OCI-LY3 (cell line): ENCODE data around the gene HMGN3.

Experiments
- H2AFZ ChIP-seq: fragments of 200-600, 300-600 bp; shearing (Covaris generic); 2 replicates; pipeline ENCODE4 v1.6.0; 2014; ENCODE audit warnings: antibody characterized with exemption, low read depth, low read length
- H3K27ac ChIP-seq: fragments of 200-600, 300-600 bp; sonication (generic); 2 replicates; pipeline ENCODE4 v1.5.1; 2014; ENCODE audit warnings: mild to moderate bottlenecking, low read length, moderate library complexity, mixed read lengths
- H3K27me3 ChIP-seq: fragments of 200-600, 300-600 bp; sonication (generic); 2 replicates; pipeline ENCODE4 v1.6.1; 2014; ENCODE audit warnings: low read depth, low read length, mixed read lengths
- H3K36me3 ChIP-seq: fragments of 200-600, 300-600 bp; sonication (generic); replicated peaks from 2 replicates; pipeline ENCODE3; 2014; ENCODE audit warnings: low read depth, low read length, mixed read lengths
- H3K4me1 ChIP-seq: fragments of 300-600, 200-600 bp; sonication (generic); 2 replicates; pipeline ENCODE4 v1.6.1; 2014; ENCODE audit warnings: low read length, mixed read lengths
- H3K4me2 ChIP-seq: fragments of 200-600, 300-600 bp; sonication (generic); 2 replicates; pipeline ENCODE4 v1.6.1; 2014; ENCODE audit warnings: low read length, mixed read lengths
- H3K4me3 ChIP-seq: fragments of 300-600, 200-600 bp; sonication (generic); 2 replicates; pipeline ENCODE4 v1.5.1; 2014; ENCODE audit warnings: antibody characterized with exemption, mild to moderate bottlenecking, low read length, moderate library complexity
- H3K79me2 ChIP-seq: fragments of 300-600, 200-600 bp; shearing (Covaris generic); 2 replicates; pipeline ENCODE4 v1.6.1; 2014; ENCODE audit warnings: mild to moderate bottlenecking, low read length, mixed read lengths
- H3K9ac ChIP-seq: fragments of 300-600, 200-600 bp; shearing (Covaris generic); 2 replicates; pipeline ENCODE4 v1.6.0; 2014; ENCODE audit warnings: mild to moderate bottlenecking, low read length, moderate library complexity
- H3K9me3 ChIP-seq: fragments of 200-600, 300-600 bp; shearing (Covaris generic); 2 replicates; pipeline ENCODE4 v1.6.1; 2014; ENCODE audit warnings: low read length, mixed read lengths; ENCODE audit not compliant: insufficient read depth
- H4K20me1 ChIP-seq: fragments of 200-600, 300-600 bp; sonication (generic); 2 replicates; pipeline ENCODE4 v1.6.1; 2016; ENCODE audit warnings: low read length, mixed read lengths; ENCODE audit not compliant: insufficient read depth
- EZH2phosphoT487 ChIP-seq: fragments of 200-600 bp; shearing (Covaris generic); IDR thresholded peaks from 2 replicates; pipeline ENCODE4 v1.6.1; 2018; ENCODE audit warnings: antibody characterized with exemption, mixed run types, low read depth
- TF ChIP-seq, protein P1 (sequence below): fragments of 200-600, 300-600 bp; sonication (generic); IDR thresholded peaks from 2 replicates; pipeline ENCODE4 v1.5.1; 2014; ENCODE audit warnings: antibody characterized with exemption, low read length, low read depth

HMGN3 gene

DNA sequence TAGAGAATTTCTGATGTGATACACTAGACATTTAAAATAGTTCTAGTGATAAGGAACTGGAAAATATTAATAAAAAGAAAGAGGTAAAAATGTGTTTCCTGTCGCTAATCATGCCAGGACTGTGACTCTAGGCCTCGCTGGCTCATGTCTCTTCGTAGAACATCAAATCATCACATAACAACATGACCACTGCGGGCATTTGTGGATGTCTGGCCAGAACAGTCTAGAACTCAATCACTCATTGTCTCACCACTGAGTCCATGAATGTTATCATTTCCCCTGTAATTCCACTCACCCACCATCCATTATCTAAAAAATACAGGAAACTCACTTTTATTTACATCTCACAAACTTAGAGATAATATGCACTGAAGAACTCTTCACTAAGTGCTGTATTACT lies 3.4 kb downstream of the HMGN3 start:
- no peaks in the 10 kb centered on the region for H3K9me3 ChIP-seq
- no peak overlapping the region for H3K9ac ChIP-seq
- peaks cover 4% of the 10 kb centered on the region for H3K36me3 ChIP-seq
- no peak overlapping the region for H3K4me2 ChIP-seq
- no peaks in the 10 kb centered on the region for H4K20me1 ChIP-seq
- H3K27ac ChIP-seq, result no peak overlapping the region
- no peak overlapping the region for H3K4me3 ChIP-seq
- H3K4me1 ChIP-seq, result peaks cover 8% of the 10 kb centered on the region; the same call in 1 of the 2 replicates
- no peak for TF ChIP-seq EZH2phosphoT487
- TF ChIP-seq, protein P1, sequence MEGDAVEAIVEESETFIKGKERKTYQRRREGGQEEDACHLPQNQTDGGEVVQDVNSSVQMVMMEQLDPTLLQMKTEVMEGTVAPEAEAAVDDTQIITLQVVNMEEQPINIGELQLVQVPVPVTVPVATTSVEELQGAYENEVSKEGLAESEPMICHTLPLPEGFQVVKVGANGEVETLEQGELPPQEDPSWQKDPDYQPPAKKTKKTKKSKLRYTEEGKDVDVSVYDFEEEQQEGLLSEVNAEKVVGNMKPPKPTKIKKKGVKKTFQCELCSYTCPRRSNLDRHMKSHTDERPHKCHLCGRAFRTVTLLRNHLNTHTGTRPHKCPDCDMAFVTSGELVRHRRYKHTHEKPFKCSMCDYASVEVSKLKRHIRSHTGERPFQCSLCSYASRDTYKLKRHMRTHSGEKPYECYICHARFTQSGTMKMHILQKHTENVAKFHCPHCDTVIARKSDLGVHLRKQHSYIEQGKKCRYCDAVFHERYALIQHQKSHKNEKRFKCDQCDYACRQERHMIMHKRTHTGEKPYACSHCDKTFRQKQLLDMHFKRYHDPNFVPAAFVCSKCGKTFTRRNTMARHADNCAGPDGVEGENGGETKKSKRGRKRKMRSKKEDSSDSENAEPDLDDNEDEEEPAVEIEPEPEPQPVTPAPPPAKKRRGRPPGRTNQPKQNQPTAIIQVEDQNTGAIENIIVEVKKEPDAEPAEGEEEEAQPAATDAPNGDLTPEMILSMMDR, result no peak
- H2AFZ ChIP-seq, result no peak overlapping the region
- H3K79me2 ChIP-seq, result peaks cover 17% of the 10 kb centered on the region
- H3K27me3 ChIP-seq, result no peaks in the 10 kb centered on the region

GRCh38 chr6:79230149-79230548 lies 4.3 kb downstream of the HMGN3 start:
- TF ChIP-seq, protein P1, result no peak
- TF ChIP-seq EZH2phosphoT487, result no peak
- Histone ChIP-seq H3K79me2 (peaks cover 19% of the 10 kb centered on the region), H3K27ac (no peak overlapping the region), H3K9me3 (no peaks in the 10 kb centered on the region), H3K9ac (no peak overlapping the region), H3K36me3 (peaks cover 1% of the 10 kb centered on the region), H3K27me3 (no peaks in the 10 kb centered on the region), H3K4me3 (no peak overlapping the region), H4K20me1 (no peaks in the 10 kb centered on the region), H3K4me2 (no peak overlapping the region), H3K4me1 (peaks cover 8% of the 10 kb centered on the region; the same call in 1 of the 2 replicates), H2AFZ (no peak overlapping the region)

- H3K27ac ChIP-seq, result no peak overlapping the region
- H3K9ac ChIP-seq, result no peak overlapping the region
- TF ChIP-seq EZH2phosphoT487, result no peak
- TF ChIP-seq, protein P1, result no peak
- no peaks in the 10 kb centered on the region for H4K20me1 ChIP-seq
- no peak overlapping the region for H3K4me2 ChIP-seq
- H2AFZ ChIP-seq, result no peak overlapping the region
- peaks cover 11% of the 10 kb centered on the region for H3K79me2 ChIP-seq
- no peak overlapping the region for H3K4me3 ChIP-seq
- no peaks in the 10 kb centered on the region for H3K36me3 ChIP-seq
- H3K27me3 ChIP-seq, result no peaks in the 10 kb centered on the region
- H3K9me3 ChIP-seq, result no peaks in the 10 kb centered on the region
- H3K4me1 ChIP-seq, result no peaks in the 10 kb centered on the region
These were observed 7.0 kb downstream of the HMGN3 start for GRCh38 chr6:79227445-79227844.

GRCh38 chr6:79226660-79227059 lies 7.8 kb downstream of the HMGN3 start:
- Histone ChIP-seq H3K27me3 (no peaks in the 10 kb centered on the region), H3K4me3 (no peak overlapping the region), H4K20me1 (no peaks in the 10 kb centered on the region), H3K27ac (no peak overlapping the region), H2AFZ (no peak overlapping the region), H3K79me2 (peaks cover 7% of the 10 kb centered on the region), H3K4me1 (no peaks in the 10 kb centered on the region), H3K9me3 (no peaks in the 10 kb centered on the region), H3K9ac (no peak overlapping the region), H3K36me3 (no peaks in the 10 kb centered on the region), H3K4me2 (no peak overlapping the region)
- TF ChIP-seq EZH2phosphoT487, result no peak
- TF ChIP-seq, protein P1, result no peak
